H9 (cell line): Measurements from ENCODE around the gene CNOT4. TPM values are rescaled to one million over a fixed set of nuclear protein-coding genes. Genes with fewer than 3 reads are reported as not detected.
"Not testable (repeated sequence)": the region's sequence is repeated elsewhere in the genome, so short reads cannot be mapped to it uniquely, and the experiment has no call there.

ENCODE experiments used
- DNase-seq: peaks from one replicate; pipeline ENCODE4 v3.0.0-alpha.2; 2017
- H2AFZ ChIP-seq: one replicate; pipeline ENCODE4 v1.6.1; 2013; ENCODE audit warnings: mild to moderate bottlenecking, low read length, control low read depth, moderate library complexity
- H2AK5ac ChIP-seq: 2 replicates; pipeline ENCODE4 v1.6.1; 2013; ENCODE audit warnings: low read length, control low read depth, mixed read lengths; ENCODE audit not compliant: insufficient read length
- H2BK120ac ChIP-seq: one replicate; pipeline ENCODE4 v1.6.1; 2013; ENCODE audit warnings: low read depth, mild to moderate bottlenecking, low read length, control low read depth, inconsistent platforms; ENCODE audit not compliant: poor library complexity, severe bottlenecking
- H2BK12ac ChIP-seq: 2 replicates; pipeline ENCODE4 v1.6.1; 2013; ENCODE audit warnings: low read length, control low read depth, mixed read lengths, low read depth; ENCODE audit not compliant: insufficient read length
- H2BK15ac ChIP-seq: 2 replicates; pipeline ENCODE4 v1.6.1; 2013; ENCODE audit warnings: low read depth, low read length, control low read depth
- H2BK20ac ChIP-seq: one replicate; pipeline ENCODE4 v1.6.1; 2013; ENCODE audit warnings: low read depth, mild to moderate bottlenecking, low read length, control low read depth, inconsistent platforms; ENCODE audit not compliant: poor library complexity, severe bottlenecking
- H2BK5ac ChIP-seq: 2 replicates; pipeline ENCODE4 v1.6.1; 2013; ENCODE audit warnings: low read length, control low read depth, mixed read lengths; ENCODE audit not compliant: insufficient read length
- H3K14ac ChIP-seq: 2 replicates; pipeline ENCODE4 v1.6.1; 2013; ENCODE audit warnings: low read length, control low read depth; ENCODE audit not compliant: insufficient read depth
- H3K18ac ChIP-seq: 2 replicates; pipeline ENCODE4 v1.6.1; 2013; ENCODE audit warnings: low read depth, mild to moderate bottlenecking, mixed read lengths, low read length, control low read depth; ENCODE audit not compliant: insufficient read length
- H3K23ac ChIP-seq: 2 replicates; pipeline ENCODE4 v1.6.1; 2013; ENCODE audit warnings: low read length, control low read depth, mixed read lengths, low read depth; ENCODE audit not compliant: insufficient read length
- H3K23me2 ChIP-seq: 2 replicates; pipeline ENCODE4 v1.6.1; 2013; ENCODE audit warnings: low read depth, mild to moderate bottlenecking, mixed read lengths, low read length, control low read depth; ENCODE audit not compliant: insufficient read length, poor library complexity, severe bottlenecking
- H3K27ac ChIP-seq: 2 replicates; pipeline ENCODE4 v1.5.1; 2013; ENCODE audit warnings: low read length, control low read depth, mixed read lengths, low read depth; ENCODE audit not compliant: insufficient read length
- H3K27me3 ChIP-seq: 2 replicates; pipeline ENCODE4 v1.6.1; 2013; ENCODE audit warnings: low read length, control low read depth, inconsistent platforms; ENCODE audit not compliant: insufficient read depth
- H3K4ac ChIP-seq: 2 replicates; pipeline ENCODE4 v1.6.1; 2013; ENCODE audit warnings: low read depth, mild to moderate bottlenecking, control low read depth, inconsistent platforms, low read length, moderate library complexity
- H3K4me1 ChIP-seq: 2 replicates; pipeline ENCODE4 v1.6.1; 2013; ENCODE audit warnings: low read length, control low read depth, inconsistent platforms; ENCODE audit not compliant: insufficient read depth
- H3K4me2 ChIP-seq: 2 replicates; pipeline ENCODE4 v1.6.1; 2013; ENCODE audit warnings: low read length, control low read depth, mixed read lengths; ENCODE audit not compliant: insufficient read length, insufficient read depth
- H3K56ac ChIP-seq: 2 replicates; pipeline ENCODE4 v1.6.1; 2013; ENCODE audit warnings: low read depth, mild to moderate bottlenecking, mixed read lengths, low read length, control low read depth; ENCODE audit not compliant: insufficient read length
- H3K79me1 ChIP-seq: 2 replicates; pipeline ENCODE4 v1.6.1; 2013; ENCODE audit warnings: low read depth, mild to moderate bottlenecking, moderate library complexity, low read length, control low read depth, inconsistent platforms; ENCODE audit not compliant: insufficient read depth, poor library complexity, severe bottlenecking
- H3K79me2 ChIP-seq: 2 replicates; pipeline ENCODE4 v1.6.1; 2013; ENCODE audit warnings: low read length, control low read depth, inconsistent platforms; ENCODE audit not compliant: insufficient read depth
- H3K9ac ChIP-seq: 2 replicates; pipeline ENCODE4 v1.6.1; 2013; ENCODE audit warnings: low read length, control low read depth, mixed read lengths; ENCODE audit not compliant: insufficient read length; ENCODE audit errors: extremely low read depth
- H3K9me3 ChIP-seq: one replicate; pipeline ENCODE4 v1.6.1; 2013; ENCODE audit warnings: low read depth, low read length, inconsistent platforms; ENCODE audit not compliant: control insufficient read depth
- H3T11ph ChIP-seq: one replicate; pipeline ENCODE4 v1.6.1; 2013; ENCODE audit warnings: mild to moderate bottlenecking, low read length, control low read depth, inconsistent platforms
- H4K20me1 ChIP-seq: one replicate; pipeline ENCODE4 v1.6.1; 2013; ENCODE audit not compliant: control insufficient read depth, insufficient read length, insufficient read depth
- H4K5ac ChIP-seq: 2 replicates; pipeline ENCODE4 v1.6.1; 2013; ENCODE audit warnings: low read depth, mild to moderate bottlenecking, mixed read lengths, low read length, control low read depth; ENCODE audit not compliant: insufficient read length
- H4K8ac ChIP-seq: replicated peaks from 2 replicates; pipeline ENCODE4 v1.6.1; 2013; ENCODE audit warnings: low read length, control low read depth, mixed read lengths, low read depth; ENCODE audit not compliant: insufficient read length
- H4K91ac ChIP-seq: 2 replicates; pipeline ENCODE4 v1.6.1; 2013; ENCODE audit warnings: low read depth, mild to moderate bottlenecking, moderate library complexity, mixed read lengths, low read length, control low read depth; ENCODE audit not compliant: insufficient read length
- H3K27ac Mint-ChIP-seq, 3 experiments: 2 replicates in 2 of 3; 3 replicates in 1 of 3; pipeline ENCODE4 v1.8.0; 2020 to 2021; ENCODE audit warnings: mixed read lengths in 3 of 3, mild to moderate bottlenecking in 1 of 3, moderate library complexity in 1 of 3
- H3K27me3 Mint-ChIP-seq: 2 replicates; pipeline ENCODE4 v1.8.0; 2021; ENCODE audit warnings: low read depth, mild to moderate bottlenecking, moderate library complexity, mixed read lengths
- H3K36me3 Mint-ChIP-seq, 3 experiments: 2 replicates in 2 of 3; 3 replicates in 1 of 3; pipeline ENCODE4 v1.8.0; 2020 to 2021; ENCODE audit warnings: low read depth in 3 of 3, mixed read lengths in 3 of 3; ENCODE audit not compliant: insufficient read depth in 1 of 3
- H3K4me1 Mint-ChIP-seq, 2 experiments: 2 replicates each; pipeline ENCODE4 v1.8.0; 2020; ENCODE audit warnings: mixed read lengths in 2 of 2
- H3K4me3 Mint-ChIP-seq, 2 experiments: 2 replicates in 1 of 2; 3 replicates in 1 of 2; pipeline ENCODE4 v1.8.0; 2020 to 2021; ENCODE audit warnings: mild to moderate bottlenecking in 2 of 2, mixed read lengths in 2 of 2, moderate library complexity in 1 of 2
- H3K9me3 Mint-ChIP-seq, 2 experiments: 2 replicates in 1 of 2; 3 replicates in 1 of 2; pipeline ENCODE4 v1.8.0; 2020; ENCODE audit warnings: mild to moderate bottlenecking in 2 of 2, mixed read lengths in 2 of 2, moderate library complexity in 1 of 2
- WGBS: extraction: QIAGEN DNeasy Blood & Tissue Kit; methylation state at CpG from one replicate; pipeline ENCODE4 v1.1.7; 2013; ENCODE audit warnings: missing lambda C conversion rate, low lambda C conversion rate, mixed read lengths; ENCODE audit not compliant: insufficient read length; ENCODE audit errors: extremely low coverage; 5-methylcytosine and 5-hydroxymethylcytosine counted together
- total RNA-seq: library from RNA; stranded (reverse); gene quantifications from 2 replicates; pipeline ENCODE4 v1.2.1, GENCODE V29; 2021
- TF ChIP-seq, protein P1 (sequence below): fragments of 200-600 bp; sonication (generic); conservative IDR thresholded peaks from 3 replicates; pipeline ENCODE4 v1.8.0; 2021; ENCODE audit warnings: antibody characterized with exemption, mild to moderate bottlenecking

Gene CNOT4
- total RNA-seq, 1 experiment from 2014 or later: 27.4 TPM

DNA sequence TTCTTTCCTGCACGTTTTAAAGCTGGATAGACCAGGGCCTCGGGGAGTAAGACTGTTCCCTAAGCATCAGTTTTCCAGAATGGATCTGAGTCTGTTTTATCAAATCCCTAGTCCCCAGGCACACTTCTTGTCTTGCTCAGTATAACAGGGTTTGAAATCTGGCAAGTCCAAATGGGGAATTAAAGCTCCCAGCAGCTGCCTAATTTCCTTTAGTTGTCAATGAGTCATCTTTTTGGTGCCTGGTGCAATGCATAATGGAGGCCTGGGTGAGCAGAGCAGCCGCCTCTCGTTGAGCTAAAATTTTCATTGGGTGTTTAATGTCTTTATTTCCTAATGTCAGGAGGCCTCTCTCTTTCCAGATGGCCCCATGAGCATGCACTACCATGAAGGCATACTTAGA is 188.3 kb downstream of the CNOT4 start:
- no peak overlapping the region for H2AFZ ChIP-seq

DNA sequence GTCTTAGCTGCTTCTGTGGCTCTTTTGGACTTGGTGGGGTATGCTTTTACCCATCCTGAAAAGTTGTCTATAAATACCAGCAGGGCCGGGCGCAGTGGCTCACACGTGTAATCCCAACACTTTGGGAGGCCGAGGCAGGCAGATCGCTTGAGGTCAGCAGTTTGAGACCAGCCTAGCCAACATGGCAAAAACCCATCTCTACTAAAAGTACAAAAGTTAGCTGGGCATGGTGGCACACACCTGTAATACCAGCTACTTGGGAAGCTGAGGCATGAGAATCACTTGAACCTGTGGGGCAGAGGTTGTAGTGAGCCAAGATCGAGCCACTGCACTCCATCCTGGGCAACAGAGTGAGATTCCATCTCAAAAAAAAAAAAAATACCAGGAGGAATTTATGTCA is 188.9 kb downstream of the CNOT4 start:
- not testable (repeated sequence) for H2BK15ac ChIP-seq, H3K36me3 Mint-ChIP-seq

More for the DNA sequence above, 188.3 kb downstream of the CNOT4 start:
- Histone ChIP-seq H3K4me1 (no peaks in the 10 kb centered on the region), H2BK20ac (no peak overlapping the region), H2AK5ac (no peak overlapping the region), H3K18ac (no peak overlapping the region), H3K79me1 (no peaks in the 10 kb centered on the region), H3K9ac (no peak overlapping the region), H3K14ac (no peak overlapping the region), H3K27me3 (no peaks in the 10 kb centered on the region), H3K27ac (no peak overlapping the region), H3K4ac (no peak overlapping the region), H3K23ac (no peak overlapping the region), H4K5ac (no peak overlapping the region), H3K79me2 (no peaks in the 10 kb centered on the region), H4K8ac (no peak overlapping the region), H3K56ac (no peak overlapping the region), H2BK12ac (no peak overlapping the region), H3K23me2 (no peaks in the 10 kb centered on the region), H2BK5ac (no peak overlapping the region), H2BK15ac (no peak overlapping the region), H4K20me1 (no peaks in the 10 kb centered on the region), H3K9me3 (no peaks in the 10 kb centered on the region), H3T11ph (no peak overlapping the region), H2BK120ac (no peak overlapping the region), H4K91ac (no peak overlapping the region), H3K4me2 (no peak overlapping the region)
- no peak overlapping the region for H3K4me3 Mint-ChIP-seq
- 0 out of 7 replicates have a peak, but pooled peaks cover 0 to 3% (median 0%) of the 10 kb centered on the region in 3 experiments for H3K36me3 Mint-ChIP-seq
- H3K27ac Mint-ChIP-seq: no peak overlapping the region
- TF ChIP-seq, protein P1, sequence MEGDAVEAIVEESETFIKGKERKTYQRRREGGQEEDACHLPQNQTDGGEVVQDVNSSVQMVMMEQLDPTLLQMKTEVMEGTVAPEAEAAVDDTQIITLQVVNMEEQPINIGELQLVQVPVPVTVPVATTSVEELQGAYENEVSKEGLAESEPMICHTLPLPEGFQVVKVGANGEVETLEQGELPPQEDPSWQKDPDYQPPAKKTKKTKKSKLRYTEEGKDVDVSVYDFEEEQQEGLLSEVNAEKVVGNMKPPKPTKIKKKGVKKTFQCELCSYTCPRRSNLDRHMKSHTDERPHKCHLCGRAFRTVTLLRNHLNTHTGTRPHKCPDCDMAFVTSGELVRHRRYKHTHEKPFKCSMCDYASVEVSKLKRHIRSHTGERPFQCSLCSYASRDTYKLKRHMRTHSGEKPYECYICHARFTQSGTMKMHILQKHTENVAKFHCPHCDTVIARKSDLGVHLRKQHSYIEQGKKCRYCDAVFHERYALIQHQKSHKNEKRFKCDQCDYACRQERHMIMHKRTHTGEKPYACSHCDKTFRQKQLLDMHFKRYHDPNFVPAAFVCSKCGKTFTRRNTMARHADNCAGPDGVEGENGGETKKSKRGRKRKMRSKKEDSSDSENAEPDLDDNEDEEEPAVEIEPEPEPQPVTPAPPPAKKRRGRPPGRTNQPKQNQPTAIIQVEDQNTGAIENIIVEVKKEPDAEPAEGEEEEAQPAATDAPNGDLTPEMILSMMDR: no peak
- H3K27me3 Mint-ChIP-seq: no peaks in the 10 kb centered on the region; the same call in none of the 2 replicates
- H3K9me3 Mint-ChIP-seq: peaks cover 13 to 17% of the 10 kb centered on the region in 2 experiments; a peak in 3 of 5 replicates
- no CpG with 5 or more reads among the region's 4 CpGs for WGBS
- H3K4me1 Mint-ChIP-seq: peaks cover 3 to 4% of the 10 kb centered on the region in 2 experiments; a peak in 3 of 4 replicates
- DNase-seq: no peak

More for the DNA sequence above, 188.9 kb downstream of the CNOT4 start:
- H2AFZ ChIP-seq, H3K23me2 ChIP-seq, H2BK5ac ChIP-seq, H3K27ac ChIP-seq, H3T11ph ChIP-seq, H3K4me1 ChIP-seq, H4K91ac ChIP-seq, H3K4me1 Mint-ChIP-seq, H3K27me3 Mint-ChIP-seq, H3K4me2 ChIP-seq, H3K56ac ChIP-seq, H3K9me3 ChIP-seq, H3K79me2 ChIP-seq, DNase-seq, H3K23ac ChIP-seq, H2BK120ac ChIP-seq, H4K8ac ChIP-seq, H3K79me1 ChIP-seq, H3K4ac ChIP-seq, H4K5ac ChIP-seq, H3K27ac Mint-ChIP-seq, H2BK20ac ChIP-seq, H3K4me3 Mint-ChIP-seq, H3K18ac ChIP-seq, H3K9ac ChIP-seq, H2BK12ac ChIP-seq, H2AK5ac ChIP-seq, H3K14ac ChIP-seq, H3K27me3 ChIP-seq, H4K20me1 ChIP-seq: not testable (repeated sequence)
- WGBS: no CpG with 5 or more reads among the region's 6 CpGs
- H3K9me3 Mint-ChIP-seq: peaks cover 13 to 17% of the 10 kb centered on the region in 2 experiments; a peak in 3 of 5 replicates
